Measurements from ENCODE around the gene CABLES2. TPM values are rescaled to one million over a fixed set of nuclear protein-coding genes. Genes with fewer than 3 reads are reported as not detected.

The CABLES2 gene
- total RNA-seq, 4 donors from 2014 or later: 2.8 to 5.3 (median 3.7) TPM

DNA sequence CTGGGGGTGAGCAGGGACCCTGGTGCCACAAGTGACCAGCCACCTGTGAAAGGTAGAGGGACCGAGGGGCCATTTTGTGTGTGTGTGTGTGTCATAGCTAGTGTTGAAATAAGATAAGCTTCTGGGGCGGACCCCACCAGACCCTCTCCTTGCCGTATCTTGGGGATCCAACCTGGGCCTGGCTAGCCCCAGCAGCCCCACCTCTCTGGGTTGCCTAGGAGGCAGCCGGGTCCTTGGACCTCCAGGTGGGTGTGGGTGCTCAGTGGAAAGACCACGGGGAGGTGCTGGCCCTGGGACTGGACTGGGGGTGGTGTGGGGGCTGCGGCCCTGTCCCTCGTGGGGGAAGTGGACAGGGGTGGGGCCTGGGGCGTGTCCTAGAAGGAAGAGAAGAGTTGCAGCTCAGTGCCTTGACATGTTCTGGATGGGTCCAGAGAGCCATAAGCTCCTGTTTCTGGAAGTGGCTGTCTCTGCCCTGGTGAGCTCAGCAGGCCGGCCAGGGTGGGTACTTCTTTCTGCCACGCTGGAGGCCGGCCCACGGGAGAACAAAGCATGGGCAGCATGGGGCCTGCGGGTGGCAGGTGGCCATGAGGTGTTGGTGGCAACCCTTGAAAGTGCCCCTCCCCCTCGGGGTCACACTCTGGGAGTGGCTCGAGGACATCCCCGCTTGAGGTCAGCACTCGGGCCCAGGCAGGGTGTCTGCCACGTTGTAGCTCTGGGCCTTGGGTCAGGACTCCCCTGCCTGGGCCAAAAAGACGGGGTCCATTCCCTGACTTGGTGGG, 11.8 kb upstream of the CABLES2 start:
- TF ChIP-seq, protein P1, sequence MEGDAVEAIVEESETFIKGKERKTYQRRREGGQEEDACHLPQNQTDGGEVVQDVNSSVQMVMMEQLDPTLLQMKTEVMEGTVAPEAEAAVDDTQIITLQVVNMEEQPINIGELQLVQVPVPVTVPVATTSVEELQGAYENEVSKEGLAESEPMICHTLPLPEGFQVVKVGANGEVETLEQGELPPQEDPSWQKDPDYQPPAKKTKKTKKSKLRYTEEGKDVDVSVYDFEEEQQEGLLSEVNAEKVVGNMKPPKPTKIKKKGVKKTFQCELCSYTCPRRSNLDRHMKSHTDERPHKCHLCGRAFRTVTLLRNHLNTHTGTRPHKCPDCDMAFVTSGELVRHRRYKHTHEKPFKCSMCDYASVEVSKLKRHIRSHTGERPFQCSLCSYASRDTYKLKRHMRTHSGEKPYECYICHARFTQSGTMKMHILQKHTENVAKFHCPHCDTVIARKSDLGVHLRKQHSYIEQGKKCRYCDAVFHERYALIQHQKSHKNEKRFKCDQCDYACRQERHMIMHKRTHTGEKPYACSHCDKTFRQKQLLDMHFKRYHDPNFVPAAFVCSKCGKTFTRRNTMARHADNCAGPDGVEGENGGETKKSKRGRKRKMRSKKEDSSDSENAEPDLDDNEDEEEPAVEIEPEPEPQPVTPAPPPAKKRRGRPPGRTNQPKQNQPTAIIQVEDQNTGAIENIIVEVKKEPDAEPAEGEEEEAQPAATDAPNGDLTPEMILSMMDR (IDR thresholded peaks at IDR 0.05): no peak
- TF ChIP-seq POLR2A (IDR thresholded peaks at IDR 0.05): no peak
- no peak for DNase-seq (ENCODE audit: low spot score in 2 of 2)
- intact Hi-C loops (cut with DNase I; ENCODE audit: low total_unique reads): no loop called here
- 74 to 82% methylated on average over 12 to 19 of the region's 19 CpGs for WGBS, 2 donors
- H3K4me3 ChIP-seq (ENCODE audit: low read depth, poor library complexity, severe bottlenecking): no peak overlapping the region

DNA sequence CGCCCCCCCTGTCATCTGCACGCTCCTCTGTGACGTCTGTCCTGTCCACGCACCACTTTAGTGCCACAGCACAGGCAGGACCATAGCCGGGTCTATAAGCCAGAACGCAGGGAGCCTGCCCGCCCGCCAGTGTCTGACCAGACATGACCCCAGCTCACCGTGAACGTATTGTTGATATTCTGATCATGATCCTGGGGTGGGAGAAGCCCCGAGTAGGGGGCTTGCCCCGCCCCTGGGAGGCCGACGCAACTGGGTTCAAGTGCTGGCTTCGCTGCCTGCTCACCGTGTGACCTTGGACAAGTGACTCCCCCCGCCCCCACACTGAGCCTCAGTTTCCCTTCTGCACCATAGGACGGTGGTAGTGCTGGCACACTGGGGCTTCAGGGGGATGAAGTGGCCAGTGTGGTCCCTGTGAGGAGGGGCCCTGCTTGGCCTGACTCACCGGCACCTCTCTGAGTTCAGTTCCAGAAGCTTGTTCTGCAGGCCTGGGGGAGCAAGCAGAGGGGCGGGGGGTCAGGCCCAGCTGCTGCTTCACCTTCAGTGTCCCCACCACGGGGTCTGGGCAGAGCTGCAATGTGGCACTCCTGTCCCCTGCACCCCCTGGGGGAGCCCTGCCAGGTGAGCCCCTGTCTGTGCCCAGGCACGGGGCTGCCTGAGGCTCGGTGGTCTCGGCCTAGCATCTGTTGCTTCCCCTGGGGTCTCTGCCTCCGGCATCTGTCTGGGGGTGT, 11.1 kb upstream of the CABLES2 start:
- TF ChIP-seq POLR2A (IDR thresholded peaks at IDR 0.05): no peak
- TF ChIP-seq, protein P1 (IDR thresholded peaks at IDR 0.05): no peak
- no peak overlapping the region for H3K4me3 ChIP-seq (ENCODE audit: low read depth, poor library complexity, severe bottlenecking)
- intact Hi-C loops (cut with DNase I; ENCODE audit: low total_unique reads): no loop called here
- WGBS, 2 donors: 69 to 82% methylated on average over 19 to 25 of the region's 25 CpGs
- no peak for DNase-seq (ENCODE audit: low spot score in 2 of 2)

DNA sequence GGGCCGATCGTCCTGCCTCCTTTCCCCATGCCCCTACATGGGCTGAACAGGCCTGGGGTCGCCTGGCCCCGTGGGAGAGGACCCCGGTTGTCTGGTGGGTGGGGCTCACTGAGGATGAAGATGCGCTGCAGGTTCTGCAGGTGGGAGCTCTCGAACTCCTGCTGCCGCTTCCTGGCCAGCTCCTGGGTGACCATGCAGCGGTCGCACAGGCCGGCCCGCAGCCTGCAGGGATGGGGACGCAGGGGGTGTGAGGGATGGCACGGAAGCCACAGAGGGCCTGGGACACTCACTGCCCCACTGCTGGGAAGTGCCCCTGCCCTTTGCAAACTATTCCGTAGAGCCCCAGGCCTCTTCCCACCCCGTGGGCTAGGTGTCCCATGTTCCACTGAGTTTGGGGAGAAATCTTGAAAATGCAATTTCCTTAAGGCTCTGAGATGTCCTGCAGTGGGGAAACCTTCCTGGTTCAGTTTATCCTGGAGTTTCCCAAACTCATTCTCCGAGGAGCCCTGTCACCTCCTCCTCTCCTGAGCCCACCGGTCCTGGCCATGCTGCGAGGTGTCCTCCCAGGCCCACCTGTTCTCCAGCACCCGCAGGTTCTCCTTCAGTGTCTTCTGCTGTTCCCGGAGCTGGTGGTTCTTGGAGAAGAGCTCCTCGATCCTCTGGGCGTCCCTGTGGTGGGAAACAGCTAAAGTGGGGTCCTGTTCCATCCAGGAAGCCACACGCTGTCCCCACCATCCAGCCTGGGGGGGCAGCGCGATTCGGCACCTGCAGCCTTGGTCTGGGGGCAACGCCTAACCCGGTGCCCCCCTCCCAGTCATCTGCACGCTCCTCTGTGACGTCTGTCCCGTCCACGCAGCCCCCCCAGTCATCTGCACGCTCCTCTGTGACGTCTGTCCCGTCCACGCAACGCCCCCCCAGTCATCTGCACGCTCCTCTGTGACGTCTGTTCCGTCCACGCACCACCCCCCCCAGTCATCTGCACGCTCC, 9.9 kb upstream of the CABLES2 start:
- intact Hi-C loops (cut with DNase I; ENCODE audit: low total_unique reads): no loop called here
- no peak for TF ChIP-seq POLR2A (IDR thresholded peaks at IDR 0.05)
- TF ChIP-seq, protein P1 (IDR thresholded peaks at IDR 0.05): no peak
- DNase-seq (ENCODE audit: low spot score in 2 of 2): no peak
- WGBS, 2 donors: 76 to 82% methylated on average over 42 to 43 of the region's 43 CpGs
- no peak overlapping the region for H3K4me3 ChIP-seq (ENCODE audit: low read depth, poor library complexity, severe bottlenecking)

DNA sequence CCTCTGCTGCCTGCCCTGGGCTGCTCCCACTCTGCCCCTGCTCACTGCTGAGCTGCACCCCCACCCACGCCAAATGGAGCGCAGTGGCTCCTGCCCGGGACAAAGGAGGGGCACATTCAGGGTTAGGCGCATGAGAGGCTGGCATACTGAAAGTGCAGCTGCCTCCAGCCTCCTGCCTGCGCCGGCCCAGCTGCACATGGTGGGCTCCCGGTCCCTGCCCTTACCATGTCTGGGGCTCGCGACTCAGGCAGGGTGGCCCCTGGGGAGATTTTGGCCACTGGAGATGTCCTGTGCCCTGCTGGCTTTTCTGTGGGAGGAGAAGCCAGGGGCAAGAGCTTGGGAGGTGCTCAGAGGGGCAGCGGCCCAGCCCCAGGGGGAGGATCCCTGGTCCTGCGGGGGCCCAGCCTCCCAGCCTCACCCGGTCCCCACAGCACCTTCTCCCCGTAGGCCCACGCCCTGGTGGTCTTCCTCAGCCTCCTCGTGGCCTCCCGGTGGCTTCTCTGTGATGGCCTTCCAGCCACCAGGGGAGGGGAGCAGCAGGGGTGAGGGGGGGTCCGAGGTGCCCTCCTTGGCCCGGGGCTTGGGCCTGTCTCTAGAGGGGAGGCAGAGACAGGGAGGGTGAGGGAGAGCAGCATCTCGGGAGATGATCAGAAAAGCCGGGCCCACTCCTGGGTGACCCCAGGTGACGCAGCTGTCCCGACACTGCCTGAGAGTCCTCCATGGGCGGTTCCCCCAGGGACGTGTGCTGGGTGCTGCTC, 8.4 kb upstream of the CABLES2 start:
- no peak for DNase-seq (ENCODE audit: low spot score in 2 of 2)
- TF ChIP-seq POLR2A (IDR thresholded peaks at IDR 0.05): no peak
- TF ChIP-seq, protein P1 (IDR thresholded peaks at IDR 0.05): no peak
- no peak overlapping the region for H3K4me3 ChIP-seq (ENCODE audit: low read depth, poor library complexity, severe bottlenecking)
- intact Hi-C loops (cut with DNase I; ENCODE audit: low total_unique reads): no loop called here
- 71 to 75% methylated on average over 21 to 23 of the region's 24 CpGs for WGBS, 2 donors
